ENCODE results near the gene STX12.

STX12 gene

DNA sequence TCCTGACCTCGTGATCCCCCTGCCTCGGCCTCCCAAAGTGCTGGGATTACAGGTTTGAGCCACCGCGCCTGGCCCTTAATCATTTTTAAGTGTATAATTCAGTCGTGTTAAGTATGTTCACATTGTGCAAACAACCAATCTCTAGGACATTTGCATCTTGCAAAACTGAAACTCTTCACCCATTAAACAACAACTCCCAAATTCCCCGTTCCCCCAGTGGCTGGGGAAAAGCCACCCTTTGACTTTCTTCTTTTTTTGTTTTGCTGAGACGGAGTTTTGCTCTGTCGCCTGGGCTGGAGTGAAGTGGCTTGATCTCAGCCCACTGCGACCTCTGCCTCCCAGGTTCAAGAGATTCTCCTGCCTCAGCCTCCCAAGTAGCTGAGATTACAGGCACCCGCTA lies 92.8 kb downstream of the STX12 start:
- ChIA-PET CTCF (no interaction called here), POLR2A (no interaction called here)
- Histone ChIP-seq H3K9me3 (ENCODE audit: control insufficient read depth, insufficient read depth, low read depth, low read length) (no peaks in the 10 kb centered on the region), H3K36me3 (ENCODE audit: control insufficient read depth in 2 of 2, insufficient read depth in 1 of 2, low read length in 2 of 2) (no peaks in the 10 kb centered on the region), H3K4me3 (ENCODE audit: low read depth, low read length) (no peak overlapping the region), H3K4me1 (ENCODE audit: control insufficient read depth, insufficient read depth, low read length) (no peaks in the 10 kb centered on the region), H3K27ac (ENCODE audit: extremely low read depth, low read depth, low read length) (no peak overlapping the region)
- TF ChIP-seq ZNF664 (tag by site-specific recombination; IDR thresholded peaks at IDR 0.05) (no peak), ZNF23 (tag by site-specific recombination; IDR thresholded peaks at IDR 0.05; ENCODE audit: borderline replicate concordance) (no peak), WT1 (tag by site-specific recombination; IDR thresholded peaks at IDR 0.05) (no peak), ZNF549 (tag by site-specific recombination; IDR thresholded peaks at IDR 0.05) (no peak), ZNF121 (tag by site-specific recombination; IDR thresholded peaks at IDR 0.05) (no peak), ZNF610 (tag by site-specific recombination; IDR thresholded peaks at IDR 0.05; ENCODE audit: borderline replicate concordance) (no peak), GLI4 (tag by site-specific recombination; IDR thresholded peaks at IDR 0.05) (no peak)

DNA sequence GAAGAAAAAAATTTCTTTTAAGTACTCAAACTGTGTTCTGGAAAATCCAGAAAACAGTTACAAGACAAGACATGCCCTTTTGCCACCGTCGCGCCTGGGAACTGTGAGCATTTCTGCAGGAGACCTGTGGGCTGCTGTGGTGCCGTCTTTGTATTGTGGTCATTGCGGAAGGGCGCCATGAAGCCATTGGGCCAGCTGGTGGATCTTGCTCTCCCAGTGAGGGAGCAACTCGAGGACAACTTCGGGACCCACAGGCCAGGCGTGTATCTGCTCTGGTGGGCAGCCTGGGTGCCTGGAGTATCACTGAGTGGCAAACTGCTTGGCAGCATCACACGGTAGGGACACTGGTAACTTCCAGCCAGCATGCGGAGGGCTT lies 95.5 kb downstream of the STX12 start:
- TF ChIP-seq ZNF121 (tag by site-specific recombination; IDR thresholded peaks at IDR 0.05) (no peak), ZNF302 (tag by site-specific recombination; IDR thresholded peaks at IDR 0.05; ENCODE audit: low read depth) (no peak), ZNF544 (tag by site-specific recombination; IDR thresholded peaks at IDR 0.05) (no peak), SALL2 (tag by site-specific recombination; IDR thresholded peaks at IDR 0.05; ENCODE audit: borderline replicate concordance) (no peak), ZNF600 (tag by site-specific recombination; IDR thresholded peaks at IDR 0.05) (no peak), BCL11B (tag by site-specific recombination; IDR thresholded peaks at IDR 0.05; ENCODE audit: low read depth) (no peak), YY1 (tag by site-specific recombination; IDR thresholded peaks at IDR 0.05) (no peak), ZFP3 (tag by site-specific recombination; IDR thresholded peaks at IDR 0.05; ENCODE audit: low read depth) (no peak), ZNF202 (tag by site-specific recombination; IDR thresholded peaks at IDR 0.05; ENCODE audit: borderline replicate concordance) (no peak), PRDM1 (tag by site-specific recombination; IDR thresholded peaks at IDR 0.05) (no peak), SCRT2 (tag by site-specific recombination; IDR thresholded peaks at IDR 0.05) (no peak), ZNF792 (tag by site-specific recombination; IDR thresholded peaks at IDR 0.05) (no peak), ZNF335 (tag by site-specific recombination; conservative IDR thresholded peaks at IDR 0.05) (no peak), HOXC10 (CRISPR knock-in tag; IDR thresholded peaks at IDR 0.05) (no peak), ZNF426 (tag by site-specific recombination; IDR thresholded peaks at IDR 0.05) (no peak), GLI2 (tag by site-specific recombination; IDR thresholded peaks at IDR 0.05; ENCODE audit: borderline replicate concordance, low read depth) (no peak), ZNF776 (tag by site-specific recombination; IDR thresholded peaks at IDR 0.05; ENCODE audit: borderline replicate concordance) (no peak), ZNF112 (tag by site-specific recombination; IDR thresholded peaks at IDR 0.05) (no peak)
- TF ChIP-seq, protein P1, sequence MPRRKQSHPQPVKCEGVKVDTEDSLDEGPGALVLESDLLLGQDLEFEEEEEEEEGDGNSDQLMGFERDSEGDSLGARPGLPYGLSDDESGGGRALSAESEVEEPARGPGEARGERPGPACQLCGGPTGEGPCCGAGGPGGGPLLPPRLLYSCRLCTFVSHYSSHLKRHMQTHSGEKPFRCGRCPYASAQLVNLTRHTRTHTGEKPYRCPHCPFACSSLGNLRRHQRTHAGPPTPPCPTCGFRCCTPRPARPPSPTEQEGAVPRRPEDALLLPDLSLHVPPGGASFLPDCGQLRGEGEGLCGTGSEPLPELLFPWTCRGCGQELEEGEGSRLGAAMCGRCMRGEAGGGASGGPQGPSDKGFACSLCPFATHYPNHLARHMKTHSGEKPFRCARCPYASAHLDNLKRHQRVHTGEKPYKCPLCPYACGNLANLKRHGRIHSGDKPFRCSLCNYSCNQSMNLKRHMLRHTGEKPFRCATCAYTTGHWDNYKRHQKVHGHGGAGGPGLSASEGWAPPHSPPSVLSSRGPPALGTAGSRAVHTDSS (tag by site-specific recombination; IDR thresholded peaks at IDR 0.05), result no peak
- Histone ChIP-seq H3K9me3 (ENCODE audit: control insufficient read depth, insufficient read depth, low read depth, low read length) (no peaks in the 10 kb centered on the region), H3K27ac (ENCODE audit: extremely low read depth, low read depth, low read length) (no peak overlapping the region), H3K36me3 (ENCODE audit: control insufficient read depth in 2 of 2, insufficient read depth in 1 of 2, low read length in 2 of 2) (no peaks in the 10 kb centered on the region), H3K4me3 (ENCODE audit: low read depth, low read length) (no peak overlapping the region), H3K4me1 (ENCODE audit: control insufficient read depth, insufficient read depth, low read length) (no peaks in the 10 kb centered on the region)
- CTCF ChIA-PET, result no interaction called here
- POLR2A ChIA-PET, result no interaction called here

Data from HEK293 (cell line).